ENCODE results near the gene METTL8.

DNA sequence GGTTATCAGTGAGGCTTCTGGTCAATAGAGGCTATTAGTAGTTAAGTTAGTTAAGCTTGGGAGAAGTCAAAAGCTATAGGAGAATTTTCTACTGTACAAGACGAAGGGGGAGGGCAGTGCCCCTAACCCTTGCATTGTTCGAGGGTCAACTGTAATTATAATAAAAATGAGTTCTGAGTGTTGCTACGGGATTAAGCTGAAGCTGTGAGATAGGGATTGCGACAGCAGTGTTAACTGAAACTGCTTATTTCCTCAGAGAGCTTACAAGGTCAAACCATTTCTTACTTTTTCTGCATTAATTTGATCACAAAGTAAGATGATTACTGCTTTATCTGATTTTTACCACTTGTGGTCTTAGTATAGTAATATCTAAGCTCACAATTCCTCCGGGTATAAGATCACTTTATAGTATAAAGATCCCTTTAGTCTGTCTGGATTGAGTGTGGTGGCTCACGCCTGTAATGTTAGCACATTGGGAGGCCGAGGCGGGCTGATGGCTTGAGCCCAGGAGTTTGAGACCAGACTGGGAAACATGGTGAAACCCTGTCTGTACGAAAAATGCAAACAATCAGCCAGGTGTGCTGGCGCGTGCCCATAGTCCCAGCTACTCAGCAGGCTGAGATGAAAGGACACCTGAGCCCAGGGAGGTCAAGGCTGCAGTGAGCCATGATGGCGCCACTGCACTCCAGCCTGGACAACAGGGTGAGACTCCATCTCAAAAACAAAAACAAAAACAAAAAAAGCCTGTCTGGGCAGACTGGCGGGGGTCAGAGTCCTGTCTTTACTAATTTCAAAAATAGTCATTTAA lies 153.6 kb downstream of the METTL8 start:
- TF ChIP-seq, protein P1, sequence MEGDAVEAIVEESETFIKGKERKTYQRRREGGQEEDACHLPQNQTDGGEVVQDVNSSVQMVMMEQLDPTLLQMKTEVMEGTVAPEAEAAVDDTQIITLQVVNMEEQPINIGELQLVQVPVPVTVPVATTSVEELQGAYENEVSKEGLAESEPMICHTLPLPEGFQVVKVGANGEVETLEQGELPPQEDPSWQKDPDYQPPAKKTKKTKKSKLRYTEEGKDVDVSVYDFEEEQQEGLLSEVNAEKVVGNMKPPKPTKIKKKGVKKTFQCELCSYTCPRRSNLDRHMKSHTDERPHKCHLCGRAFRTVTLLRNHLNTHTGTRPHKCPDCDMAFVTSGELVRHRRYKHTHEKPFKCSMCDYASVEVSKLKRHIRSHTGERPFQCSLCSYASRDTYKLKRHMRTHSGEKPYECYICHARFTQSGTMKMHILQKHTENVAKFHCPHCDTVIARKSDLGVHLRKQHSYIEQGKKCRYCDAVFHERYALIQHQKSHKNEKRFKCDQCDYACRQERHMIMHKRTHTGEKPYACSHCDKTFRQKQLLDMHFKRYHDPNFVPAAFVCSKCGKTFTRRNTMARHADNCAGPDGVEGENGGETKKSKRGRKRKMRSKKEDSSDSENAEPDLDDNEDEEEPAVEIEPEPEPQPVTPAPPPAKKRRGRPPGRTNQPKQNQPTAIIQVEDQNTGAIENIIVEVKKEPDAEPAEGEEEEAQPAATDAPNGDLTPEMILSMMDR (IDR thresholded peaks at IDR 0.05), result no peak
- TF ChIP-seq POLR2AphosphoS5 (IDR thresholded peaks at IDR 0.05), result no peak

Measured in esophagus muscularis mucosa (tissue), 3 donors.